NCI-H446 (cell line): ENCODE data around the gene MYBPC3.

Experiments
- DNase-seq, 2 experiments: peaks; one replicate each; lab custom pipeline; 2025; lab: John Stamatoyannopoulos, UW

Gene MYBPC3

DNA sequence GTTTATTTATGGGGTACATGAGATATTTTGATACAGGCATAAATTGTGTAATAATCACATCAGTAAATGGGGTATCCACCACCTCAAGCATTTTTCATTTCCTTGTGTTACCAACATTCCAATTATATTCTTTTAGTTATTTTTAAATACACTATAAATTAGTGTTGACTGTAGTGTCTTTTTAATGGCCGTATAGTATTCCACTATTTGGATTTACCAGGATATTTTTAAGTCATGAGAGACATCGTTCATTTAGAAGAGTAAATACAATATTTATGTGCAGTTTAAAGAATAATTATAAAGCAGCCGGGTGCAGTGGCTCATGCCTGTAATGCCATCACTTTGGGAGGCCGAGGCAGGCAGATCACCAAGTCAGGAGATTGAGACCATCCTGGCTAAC is 32.0 kb upstream of the MYBPC3 start:
- no peak for DNase-seq

DNA sequence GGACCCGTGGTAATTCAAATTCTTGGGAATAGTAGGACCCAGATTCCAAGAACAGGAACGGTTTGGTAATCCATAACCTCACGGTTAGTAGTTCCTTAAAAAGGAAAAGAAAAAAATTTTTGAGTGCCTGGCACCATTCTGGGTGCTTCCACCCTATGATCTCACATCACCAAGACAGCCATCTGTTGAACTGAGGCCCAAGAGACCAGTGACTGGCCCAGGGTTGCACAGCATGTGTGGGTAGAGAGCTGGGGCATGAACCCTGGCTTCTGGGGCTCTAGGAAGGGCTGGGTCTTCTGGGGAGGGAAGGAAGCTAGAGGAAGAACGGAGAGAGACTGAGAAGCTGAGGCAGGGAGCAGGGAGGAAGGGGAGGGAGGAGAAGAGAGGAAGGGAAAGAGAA is 30.6 kb upstream of the MYBPC3 start:
- DNase-seq: no peak

GRCh38 chr11:47380078-47380477 is 27.6 kb upstream of the MYBPC3 start:
- no peak for DNase-seq

- no peak for DNase-seq
These were observed 26.8 kb upstream of the MYBPC3 start for GRCh38 chr11:47379317-47379716.

- no peak for DNase-seq
These were observed 26.3 kb upstream of the MYBPC3 start for GRCh38 chr11:47378836-47379170.

DNA sequence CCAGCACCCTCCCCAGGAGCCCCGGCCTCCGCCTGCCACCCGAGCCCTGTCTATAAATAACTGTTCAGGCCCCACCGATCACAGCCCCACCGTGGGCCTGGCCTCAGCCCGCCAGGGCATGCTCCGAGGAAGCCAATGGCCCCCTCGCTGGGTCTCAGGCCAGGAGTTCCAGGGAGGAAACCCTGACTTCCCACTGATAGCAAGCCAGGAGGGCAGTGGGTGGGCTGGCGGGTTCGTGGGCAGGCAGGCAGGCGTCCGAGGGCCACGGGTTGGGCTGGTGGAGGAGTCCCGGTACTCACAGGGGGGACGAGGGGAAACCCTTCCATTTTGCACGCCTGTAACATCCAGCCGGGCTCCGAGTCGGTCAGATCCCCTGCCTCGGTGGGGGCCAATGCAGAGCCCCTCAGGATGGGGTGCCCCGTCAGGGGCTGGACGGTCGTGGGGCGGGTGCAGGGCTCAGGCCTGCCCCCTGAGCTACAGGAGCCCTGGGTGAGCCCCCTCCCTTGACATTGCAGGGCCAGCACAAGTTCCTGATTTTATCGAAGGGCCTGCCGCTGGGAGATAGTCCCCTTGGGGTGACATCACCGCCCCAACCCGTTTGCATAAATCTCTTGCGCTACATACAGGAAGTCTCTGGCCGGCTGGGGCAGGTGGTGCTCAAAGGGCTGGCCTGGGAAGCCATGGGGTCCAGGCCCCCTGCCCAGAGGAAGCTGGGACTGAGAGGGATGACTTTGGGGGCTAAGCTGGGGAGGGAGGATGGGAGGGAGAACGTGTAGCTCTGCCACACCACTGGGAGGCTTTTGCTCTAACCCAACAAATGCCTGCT is 25.7 kb upstream of the MYBPC3 start, which contains the start of gene SPI1:
TSS of gene SPI1 (minus strand) at position 538 of the 826 bp plus-strand sequence. CDS start at position 344, 194 bp downstream.
- DNase-seq: no peak

DNA sequence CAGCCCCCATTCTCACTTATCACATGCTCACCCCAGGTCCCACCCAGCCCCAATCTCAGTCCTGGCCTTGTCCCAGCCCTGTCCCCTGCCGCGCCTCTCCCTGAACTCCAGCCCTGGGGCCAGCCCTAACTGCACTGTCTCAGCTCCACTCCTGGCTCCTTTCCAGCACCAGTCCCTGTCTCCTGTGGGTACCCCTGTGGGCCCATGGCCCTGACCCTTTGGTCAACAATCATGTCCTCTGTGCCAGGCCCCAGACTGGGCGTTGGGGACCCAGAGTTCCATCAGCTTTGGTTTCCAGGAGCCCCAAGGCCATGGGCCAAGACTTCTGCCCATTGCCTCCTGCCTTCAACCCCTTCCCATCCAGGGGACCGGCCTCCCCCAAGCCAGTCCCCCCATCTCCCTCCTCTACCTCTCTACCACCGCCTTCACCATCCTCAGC is 25.1 kb upstream of the MYBPC3 start:
- DNase-seq: no peak

- DNase-seq: no peak
These were observed 24.2 kb upstream of the MYBPC3 start for GRCh38 chr11:47376525-47377371.

DNA sequence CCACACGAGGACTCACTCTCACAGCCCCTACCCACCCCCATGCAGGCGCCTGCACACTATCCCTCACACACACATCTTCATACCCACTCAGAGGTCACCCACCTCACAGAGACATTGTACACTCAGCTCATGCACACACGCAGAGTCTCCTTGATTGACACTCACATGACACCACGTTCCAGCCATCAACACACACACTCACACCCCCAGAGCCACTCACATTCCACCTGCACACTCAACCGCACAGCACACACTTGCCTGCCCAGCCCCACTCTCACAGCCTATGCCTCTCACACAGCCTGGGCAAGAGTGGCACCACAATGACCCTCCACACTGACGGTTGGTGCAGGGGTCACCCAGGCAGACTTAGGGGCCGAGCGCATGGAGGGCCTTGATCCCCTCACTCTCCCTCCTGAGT is 23.6 kb upstream of the MYBPC3 start:
- no peak for DNase-seq

DNA sequence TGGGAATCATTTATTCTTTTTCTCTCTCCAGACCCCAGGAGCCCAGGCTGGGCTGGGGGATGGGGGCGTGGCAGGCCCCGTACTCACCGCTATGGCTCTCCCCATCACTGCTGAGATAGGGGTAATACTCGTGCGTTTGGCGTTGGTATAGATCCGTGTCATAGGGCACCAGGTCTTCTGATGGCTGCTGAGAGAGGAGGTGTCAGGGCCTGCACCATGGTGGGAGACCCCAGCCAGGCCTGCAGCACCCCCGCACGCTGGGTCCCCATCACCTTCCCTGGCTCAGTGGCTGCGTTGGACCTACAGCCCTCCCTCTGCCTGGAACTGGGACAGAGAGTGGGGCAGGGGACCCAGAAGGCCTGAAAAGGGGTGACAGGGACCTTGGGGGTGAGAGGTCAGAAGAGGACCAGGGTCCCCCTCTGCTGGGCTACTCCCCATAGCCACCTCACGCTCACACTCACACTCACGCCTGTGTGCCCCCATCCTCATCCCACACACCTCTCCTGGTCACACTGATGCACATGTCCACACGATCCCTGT is 23.1 kb upstream of the MYBPC3 start:
- no peak for DNase-seq

DNA sequence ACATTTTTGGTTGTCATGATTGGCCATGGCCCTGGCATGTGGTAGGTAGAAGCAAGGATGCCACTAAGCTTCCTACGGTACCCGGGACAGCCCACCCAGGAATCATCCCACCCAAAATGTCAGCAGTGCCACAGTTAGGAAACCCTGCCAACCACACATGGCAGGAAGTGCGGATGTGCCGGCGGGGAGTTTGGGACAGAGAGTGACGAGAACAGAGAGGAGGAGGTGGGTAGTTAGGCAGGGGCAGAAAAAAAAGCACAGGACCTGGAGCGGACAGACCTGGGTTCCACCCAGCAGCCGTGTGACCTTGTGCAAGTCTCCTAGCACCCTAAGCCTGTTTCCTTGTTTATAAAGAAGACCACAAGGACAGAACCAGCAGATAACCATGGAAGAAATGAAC is 22.5 kb upstream of the MYBPC3 start:
- DNase-seq: no peak

GRCh38 chr11:47374720-47375019 is 22.2 kb upstream of the MYBPC3 start:
- no peak for DNase-seq

- peak; percentile 53 to 87 for DNase-seq
These were observed 21.6 kb upstream of the MYBPC3 start for GRCh38 chr11:47373876-47374719.

- no peak for DNase-seq
These were observed 19.9 kb upstream of the MYBPC3 start for GRCh38 chr11:47372422-47372821.

GRCh38 chr11:47369676-47370075 is 17.2 kb upstream of the MYBPC3 start:
- no peak for DNase-seq

GRCh38 chr11:47366020-47366490 is 13.6 kb upstream of the MYBPC3 start:
- DNase-seq: no peak

- no peak for DNase-seq
These were observed 8.9 kb upstream of the MYBPC3 start for GRCh38 chr11:47361419-47361818.

- DNase-seq: no peak
These were observed 7.8 kb upstream of the MYBPC3 start for GRCh38 chr11:47360341-47360740.

GRCh38 chr11:47359586-47359985 is 7.1 kb upstream of the MYBPC3 start:
- DNase-seq: no peak

GRCh38 chr11:47359162-47359561 is 6.7 kb upstream of the MYBPC3 start:
- DNase-seq: no peak

DNA sequence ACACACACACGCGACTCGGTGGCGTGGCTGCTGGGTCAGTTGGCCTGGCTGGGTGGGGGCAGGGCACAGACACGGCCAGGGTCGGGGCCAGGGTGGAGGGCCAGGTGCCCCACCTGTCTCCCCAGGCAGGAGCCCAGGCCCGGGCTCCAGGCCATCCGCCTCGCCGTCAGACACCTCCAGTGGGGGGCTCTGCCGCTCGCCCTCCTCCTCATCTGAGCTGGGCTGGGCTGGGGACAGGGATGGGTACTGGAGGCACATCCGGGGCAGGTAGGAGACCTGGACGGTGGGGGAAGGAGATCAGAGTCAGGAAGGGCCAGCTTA is 6.2 kb upstream of the MYBPC3 start:
- no peak for DNase-seq
